ENCODE results near the gene KCNMA1. TPM values are rescaled to one million over a fixed set of nuclear protein-coding genes. Genes with fewer than 3 reads are reported as not detected.

The KCNMA1 gene
- total and polyA plus RNA-seq, 4 donors = 36.2 to 95.0 (median 54.3) TPM

GRCh38 chr10:77041636-77042258, 595.9 kb downstream of the KCNMA1 start:
- no peaks in the 10 kb centered on the region for H3K9me3 ChIP-seq (ENCODE audit: control insufficient read depth, insufficient read depth, low read length)

GRCh38 chr10:77038407-77038806, 599.2 kb downstream of the KCNMA1 start:
- Histone ChIP-seq H3K4me1 (ENCODE audit: control insufficient read depth, insufficient read depth, low read length) (peaks cover 26% of the 10 kb centered on the region), H3K27ac (ENCODE audit: low read depth, low read length) (no peak overlapping the region), H3K9me3 (ENCODE audit: control insufficient read depth, insufficient read depth, low read length) (no peaks in the 10 kb centered on the region), H3K27me3 (ENCODE audit: control insufficient read depth, insufficient read depth, low read length) (no peaks in the 10 kb centered on the region), H3K4me3 (ENCODE audit: low read depth, low read length) (no peak overlapping the region), H3K36me3 (ENCODE audit: control insufficient read depth, insufficient read depth, low read length) (no peaks in the 10 kb centered on the region)
- WGBS (ENCODE audit: insufficient coverage) = no CpG with 5 or more reads among the region's 4 CpGs
- DNase-seq (ENCODE audit: low read depth in 4 of 6, low spot score in 6 of 6) = no peak

More at GRCh38 chr10:77041636-77042258, 595.9 kb downstream of the KCNMA1 start:
- H3K27me3 ChIP-seq (ENCODE audit: control insufficient read depth, insufficient read depth, low read length) = no peaks in the 10 kb centered on the region
- WGBS (ENCODE audit: insufficient coverage) = 77% methylated on average over 2 of the region's 4 CpGs
- no peaks in the 10 kb centered on the region for H3K36me3 ChIP-seq (ENCODE audit: control insufficient read depth, insufficient read depth, low read length)
- H3K4me1 ChIP-seq (ENCODE audit: control insufficient read depth, insufficient read depth, low read length) = peaks cover 17% of the 10 kb centered on the region
- H3K4me3 ChIP-seq (ENCODE audit: low read depth, low read length) = no peak overlapping the region
- DNase-seq (ENCODE audit: low read depth in 4 of 6, low spot score in 6 of 6) = peak in 1 of 6 donors; percentile 28
- no peak overlapping the region for H3K27ac ChIP-seq (ENCODE audit: low read depth, low read length)

GRCh38 chr10:77037735-77038403, 599.7 kb downstream of the KCNMA1 start:
- peak in 5 of 6 donors; percentile 32 to 92 (median 40) for DNase-seq (ENCODE audit: low read depth in 4 of 6, low spot score in 6 of 6)

GRCh38 chr10:77036993-77037734, 600.4 kb downstream of the KCNMA1 start:
- no peaks in the 10 kb centered on the region for H3K27me3 ChIP-seq (ENCODE audit: control insufficient read depth, insufficient read depth, low read length)
- H3K36me3 ChIP-seq (ENCODE audit: control insufficient read depth, insufficient read depth, low read length) = no peaks in the 10 kb centered on the region
- 22% methylated on average over 3 of the region's 6 CpGs for WGBS (ENCODE audit: insufficient coverage)
- H3K9me3 ChIP-seq (ENCODE audit: control insufficient read depth, insufficient read depth, low read length) = no peaks in the 10 kb centered on the region
- H3K4me3 ChIP-seq (ENCODE audit: low read depth, low read length) = no peak overlapping the region
- H3K4me1 ChIP-seq (ENCODE audit: control insufficient read depth, insufficient read depth, low read length) = peaks cover 26% of the 10 kb centered on the region
- peak in 2 of 6 donors; percentile 9 to 28 for DNase-seq (ENCODE audit: low read depth in 4 of 6, low spot score in 6 of 6)
- H3K27ac ChIP-seq (ENCODE audit: low read depth, low read length) = no peak overlapping the region

More at GRCh38 chr10:77037735-77038403, 599.7 kb downstream of the KCNMA1 start:
- no peaks in the 10 kb centered on the region for H3K36me3 ChIP-seq (ENCODE audit: control insufficient read depth, insufficient read depth, low read length)
- no peak overlapping the region for H3K4me3 ChIP-seq (ENCODE audit: low read depth, low read length)
- no peaks in the 10 kb centered on the region for H3K27me3 ChIP-seq (ENCODE audit: control insufficient read depth, insufficient read depth, low read length)
- H3K27ac ChIP-seq (ENCODE audit: low read depth, low read length) = no peak overlapping the region
- peaks cover 26% of the 10 kb centered on the region for H3K4me1 ChIP-seq (ENCODE audit: control insufficient read depth, insufficient read depth, low read length)
- WGBS (ENCODE audit: insufficient coverage) = 11% methylated on average over 3 of the region's 8 CpGs
- H3K9me3 ChIP-seq (ENCODE audit: control insufficient read depth, insufficient read depth, low read length) = no peaks in the 10 kb centered on the region

- Histone ChIP-seq H3K27ac (ENCODE audit: low read depth, low read length) (no peak overlapping the region), H3K27me3 (ENCODE audit: control insufficient read depth, insufficient read depth, low read length) (no peaks in the 10 kb centered on the region), H3K36me3 (ENCODE audit: control insufficient read depth, insufficient read depth, low read length) (no peaks in the 10 kb centered on the region), H3K9me3 (ENCODE audit: control insufficient read depth, insufficient read depth, low read length) (no peaks in the 10 kb centered on the region), H3K4me3 (ENCODE audit: low read depth, low read length) (no peak overlapping the region), H3K4me1 (ENCODE audit: control insufficient read depth, insufficient read depth, low read length) (peaks cover 26% of the 10 kb centered on the region)
- DNase-seq (ENCODE audit: low read depth in 4 of 6, low spot score in 6 of 6) = peak in 1 of 6 donors; percentile 61
- 100% methylated on average over 1 of the region's 4 CpGs for WGBS (ENCODE audit: insufficient coverage)
Measured at GRCh38 chr10:77036276-77036675, 601.3 kb downstream of the KCNMA1 start.

GRCh38 chr10:77034795-77035194, 602.8 kb downstream of the KCNMA1 start:
- peaks cover 26% of the 10 kb centered on the region for H3K4me1 ChIP-seq (ENCODE audit: control insufficient read depth, insufficient read depth, low read length)
- no peaks in the 10 kb centered on the region for H3K9me3 ChIP-seq (ENCODE audit: control insufficient read depth, insufficient read depth, low read length)
- no peaks in the 10 kb centered on the region for H3K36me3 ChIP-seq (ENCODE audit: control insufficient read depth, insufficient read depth, low read length)
- no peak for DNase-seq (ENCODE audit: low read depth in 4 of 6, low spot score in 6 of 6)
- H3K4me3 ChIP-seq (ENCODE audit: low read depth, low read length) = no peak overlapping the region
- H3K27me3 ChIP-seq (ENCODE audit: control insufficient read depth, insufficient read depth, low read length) = no peaks in the 10 kb centered on the region
- H3K27ac ChIP-seq (ENCODE audit: low read depth, low read length) = no peak overlapping the region
- 88% methylated on average over 1 of the region's 4 CpGs for WGBS (ENCODE audit: insufficient coverage)

- peak in 1 of 6 donors; percentile 77 for DNase-seq (ENCODE audit: low read depth in 4 of 6, low spot score in 6 of 6)
- no peak overlapping the region for H3K27ac ChIP-seq (ENCODE audit: low read depth, low read length)
- H3K9me3 ChIP-seq (ENCODE audit: control insufficient read depth, insufficient read depth, low read length) = no peaks in the 10 kb centered on the region
- no peaks in the 10 kb centered on the region for H3K36me3 ChIP-seq (ENCODE audit: control insufficient read depth, insufficient read depth, low read length)
- H3K4me3 ChIP-seq (ENCODE audit: low read depth, low read length) = no peak overlapping the region
- H3K4me1 ChIP-seq (ENCODE audit: control insufficient read depth, insufficient read depth, low read length) = peaks cover 26% of the 10 kb centered on the region
- WGBS (ENCODE audit: insufficient coverage) = no CpG with 5 or more reads among the region's 4 CpGs
- no peaks in the 10 kb centered on the region for H3K27me3 ChIP-seq (ENCODE audit: control insufficient read depth, insufficient read depth, low read length)
Measured at GRCh38 chr10:77034240-77034639, 603.4 kb downstream of the KCNMA1 start.

GRCh38 chr10:77032188-77032570, 605.4 kb downstream of the KCNMA1 start:
- DNase-seq (ENCODE audit: low read depth in 4 of 6, low spot score in 6 of 6) = no peak
- Histone ChIP-seq H3K4me3 (ENCODE audit: low read depth, low read length) (no peak overlapping the region), H3K27ac (ENCODE audit: low read depth, low read length) (no peak overlapping the region), H3K27me3 (ENCODE audit: control insufficient read depth, insufficient read depth, low read length) (no peaks in the 10 kb centered on the region), H3K4me1 (ENCODE audit: control insufficient read depth, insufficient read depth, low read length) (peaks cover 16% of the 10 kb centered on the region), H3K9me3 (ENCODE audit: control insufficient read depth, insufficient read depth, low read length) (no peaks in the 10 kb centered on the region), H3K36me3 (ENCODE audit: control insufficient read depth, insufficient read depth, low read length) (no peaks in the 10 kb centered on the region)
- no CpG with 5 or more reads among the region's 1 CpG for WGBS (ENCODE audit: insufficient coverage)

- H3K9me3 ChIP-seq (ENCODE audit: control insufficient read depth, insufficient read depth, low read length) = no peaks in the 10 kb centered on the region
- H3K4me1 ChIP-seq (ENCODE audit: control insufficient read depth, insufficient read depth, low read length) = peaks cover 12% of the 10 kb centered on the region
- 63% methylated on average over 1 of the region's 1 CpG for WGBS (ENCODE audit: insufficient coverage)
- DNase-seq (ENCODE audit: low read depth in 4 of 6, low spot score in 6 of 6) = peak in 1 of 6 donors; percentile 59
- no peak overlapping the region for H3K4me3 ChIP-seq (ENCODE audit: low read depth, low read length)
- H3K27me3 ChIP-seq (ENCODE audit: control insufficient read depth, insufficient read depth, low read length) = no peaks in the 10 kb centered on the region
- no peaks in the 10 kb centered on the region for H3K36me3 ChIP-seq (ENCODE audit: control insufficient read depth, insufficient read depth, low read length)
- H3K27ac ChIP-seq (ENCODE audit: low read depth, low read length) = no peak overlapping the region
Measured at GRCh38 chr10:77031531-77032187, 605.9 kb downstream of the KCNMA1 start.

All from spinal cord (tissue), 10 donors.